Right forelimb (tissue), 1 donor: ENCODE measurements around the gene TM4SF4.
"Not testable (repeated sequence)": the region's sequence is repeated elsewhere in the genome, so short reads cannot be mapped to it uniquely, and the experiment has no call there.

Experiments used
- DNase-seq: peaks from one replicate; pipeline ENCODE4 v3.0.0-alpha.2; 2018

The TM4SF4 gene, protein sequence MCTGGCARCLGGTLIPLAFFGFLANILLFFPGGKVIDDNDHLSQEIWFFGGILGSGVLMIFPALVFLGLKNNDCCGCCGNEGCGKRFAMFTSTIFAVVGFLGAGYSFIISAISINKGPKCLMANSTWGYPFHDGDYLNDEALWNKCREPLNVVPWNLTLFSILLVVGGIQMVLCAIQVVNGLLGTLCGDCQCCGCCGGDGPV

DNA sequence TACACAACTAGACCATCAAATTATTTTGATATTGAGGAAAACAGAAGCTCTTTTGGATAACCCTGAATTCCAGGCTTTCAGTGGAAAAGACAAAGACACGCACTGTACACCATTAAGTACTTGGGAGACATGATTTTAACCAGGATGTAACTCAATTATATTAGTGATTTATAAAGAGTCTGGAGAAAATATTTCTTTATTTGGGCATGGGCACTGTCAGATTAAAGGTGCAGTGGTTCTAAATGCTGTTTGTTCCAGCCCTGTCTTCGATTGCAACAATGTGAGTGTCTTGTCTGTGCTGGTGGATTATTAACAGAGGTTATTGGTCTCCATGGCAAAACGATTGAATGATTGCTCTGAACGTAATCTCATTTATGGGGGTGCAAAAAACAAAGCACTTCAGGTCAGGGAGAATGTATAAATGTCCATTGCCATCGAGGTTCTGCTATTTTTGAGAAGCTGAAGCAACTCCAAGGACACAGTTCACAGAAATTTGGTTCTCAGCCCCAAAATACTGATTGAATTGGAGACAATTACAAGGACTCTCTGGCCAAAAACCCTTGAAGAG, at the start of gene TM4SF4:
Gene TM4SF4, plus strand, starts transcription at position 448 of the 568 bp plus-strand sequence. CDS start 181 bp downstream, outside the sequence.
- no peak for DNase-seq

DNA sequence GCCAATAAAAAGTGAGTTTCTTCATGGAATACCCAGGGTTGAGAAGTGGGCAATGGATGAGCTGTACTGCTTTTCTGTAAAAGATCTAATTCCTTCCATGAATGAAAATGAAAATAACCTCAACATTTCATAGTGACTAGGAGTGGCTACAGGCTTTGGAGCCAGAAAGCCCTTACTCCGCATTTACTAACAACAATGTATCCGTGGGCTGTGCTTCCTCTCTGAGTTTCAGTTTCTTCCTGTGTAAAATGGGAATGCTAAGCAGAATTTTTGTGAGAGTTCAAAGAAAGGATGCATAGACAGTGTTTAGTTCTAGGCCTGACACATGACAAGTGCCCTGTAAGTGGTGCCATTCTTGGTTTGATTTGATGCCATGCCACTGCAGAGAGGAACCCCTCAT, 49.6 kb upstream of the TM4SF4 start:
- DNase-seq = no peak

DNA sequence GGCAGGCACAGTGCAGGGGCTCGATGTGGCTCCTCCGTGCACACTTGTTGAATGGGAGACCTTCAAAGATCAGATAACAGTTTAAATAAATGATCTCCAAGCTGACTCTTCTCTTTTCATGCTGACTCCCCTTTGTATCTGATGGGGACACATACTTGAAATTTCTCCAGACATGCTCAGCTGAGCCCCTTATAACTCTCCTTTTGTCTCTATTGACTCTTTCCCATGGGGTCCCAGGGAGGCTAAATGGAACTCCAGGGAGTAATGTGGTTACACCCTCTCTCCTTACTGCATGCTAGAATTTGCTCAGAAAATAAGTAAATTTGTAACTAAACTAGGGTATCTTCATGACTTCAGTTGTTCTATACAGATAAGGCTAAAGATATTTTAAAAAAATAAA, 48.2 kb upstream of the TM4SF4 start:
- no peak for DNase-seq

DNA sequence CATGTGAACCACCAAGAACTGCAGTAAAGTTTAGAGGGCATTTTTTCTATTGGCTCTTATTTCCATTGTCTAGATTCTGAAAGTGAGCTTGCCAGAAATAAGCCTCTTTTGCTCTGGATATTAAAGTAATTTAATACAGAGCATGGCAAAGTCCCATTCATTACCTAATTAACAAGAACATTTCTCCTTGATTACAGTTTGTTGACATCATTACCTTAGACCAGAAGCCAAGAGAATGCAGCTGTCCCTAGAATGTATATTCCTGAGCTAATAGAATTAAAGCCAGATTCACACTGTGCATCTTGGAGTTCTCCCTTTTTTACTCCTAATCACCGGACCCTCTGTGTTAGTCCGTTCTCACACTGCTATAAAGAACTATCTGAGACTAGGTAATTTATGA, 46.4 kb upstream of the TM4SF4 start:
- DNase-seq = no peak

DNA sequence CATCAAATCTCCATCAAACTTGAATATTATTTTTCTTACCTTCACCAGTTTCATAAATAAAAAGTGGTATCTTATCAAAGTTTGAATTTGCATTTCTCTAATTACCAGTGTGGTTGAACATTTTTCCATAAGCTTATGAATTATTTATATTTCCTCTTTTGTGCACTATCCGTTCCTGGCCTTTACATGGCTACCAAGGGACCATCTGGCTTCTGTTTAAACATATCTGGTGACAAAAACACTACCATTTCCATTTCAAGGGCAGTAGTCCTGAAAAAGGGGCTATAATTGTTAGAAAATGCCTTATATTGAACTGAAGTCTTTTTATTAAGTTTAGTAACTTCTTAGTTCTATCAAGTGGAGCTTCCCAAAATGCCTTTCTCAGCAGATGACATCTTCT, 44.3 kb upstream of the TM4SF4 start:
- no peak for DNase-seq

DNA sequence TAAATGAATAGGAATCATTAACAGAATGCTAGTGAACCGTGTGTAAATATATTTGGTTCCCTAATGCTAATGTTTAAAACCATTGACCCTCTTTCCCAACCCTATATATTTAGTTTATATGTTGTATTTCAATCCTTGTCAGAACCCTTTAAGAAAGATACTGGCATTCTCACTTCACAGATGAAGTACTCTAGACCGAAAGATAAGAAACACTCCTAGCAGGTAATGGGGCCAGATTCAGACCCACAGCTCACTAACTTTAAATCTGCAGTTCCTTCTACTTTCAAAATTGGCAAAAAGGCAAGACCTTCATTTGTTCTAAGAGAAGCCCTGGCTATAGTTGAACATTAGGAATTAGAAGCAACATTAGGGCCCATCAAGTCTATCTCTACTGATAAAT, 42.3 kb upstream of the TM4SF4 start:
- DNase-seq = no peak

DNA sequence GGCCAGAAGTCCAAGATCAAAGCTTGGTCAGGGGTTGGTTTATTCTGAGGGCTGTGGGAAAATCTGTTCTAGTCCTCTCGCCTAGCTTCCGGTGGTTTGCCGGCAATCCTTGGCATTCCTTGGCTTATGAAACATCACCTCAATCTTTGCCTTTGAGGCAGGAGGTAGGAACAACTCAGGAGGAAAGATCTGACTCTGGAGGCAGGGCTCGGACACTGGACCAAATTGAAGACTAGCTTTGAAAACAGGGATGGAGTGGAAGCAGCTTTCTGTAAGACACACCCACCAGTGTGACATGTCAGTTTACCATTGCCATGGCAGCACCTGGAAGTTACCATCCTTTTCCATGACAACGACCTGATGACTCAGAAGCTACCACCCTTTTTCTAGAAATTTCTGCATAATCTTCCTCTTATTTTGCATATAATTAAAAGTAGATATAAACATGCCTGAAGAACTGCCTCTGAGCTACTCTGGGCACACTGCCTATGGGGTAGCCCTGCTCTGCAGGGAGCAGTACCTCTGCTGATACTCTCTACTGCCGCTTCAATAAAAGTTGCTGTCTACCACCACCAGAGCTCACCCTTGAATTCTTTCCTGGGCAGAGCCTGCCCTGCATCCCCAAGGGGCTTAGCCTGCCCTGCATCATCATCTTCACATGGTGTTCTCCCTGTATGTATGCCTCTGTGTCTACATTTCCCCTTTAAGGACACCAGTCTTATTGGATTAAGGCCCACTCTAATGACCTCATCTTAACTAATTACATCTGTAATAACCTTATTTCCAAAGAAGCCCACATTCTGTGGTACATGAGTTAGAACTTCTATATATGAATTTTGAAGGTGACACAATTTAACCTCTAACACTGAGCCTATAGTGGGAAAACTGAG, 38.3 kb upstream of the TM4SF4 start:
- no peak for DNase-seq

DNA sequence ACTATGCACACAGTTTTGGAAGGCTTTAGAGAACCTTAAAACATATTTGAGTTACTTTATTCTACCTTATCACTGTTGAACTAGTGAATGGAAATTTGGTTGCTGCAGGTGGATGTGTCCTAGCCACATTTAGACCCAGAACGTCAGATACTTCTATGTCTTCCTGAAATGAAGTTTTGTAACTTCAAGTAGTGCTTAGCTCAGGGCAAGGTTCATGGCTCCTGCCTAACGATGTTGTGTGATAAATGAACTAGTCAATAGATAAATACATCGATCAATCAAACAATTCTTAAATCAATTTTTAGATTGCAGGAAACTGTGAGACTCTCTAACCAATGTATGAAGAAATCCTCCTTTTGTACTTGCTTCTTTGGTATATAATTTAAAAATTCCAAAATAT, 37.2 kb upstream of the TM4SF4 start:
- DNase-seq = no peak

DNA sequence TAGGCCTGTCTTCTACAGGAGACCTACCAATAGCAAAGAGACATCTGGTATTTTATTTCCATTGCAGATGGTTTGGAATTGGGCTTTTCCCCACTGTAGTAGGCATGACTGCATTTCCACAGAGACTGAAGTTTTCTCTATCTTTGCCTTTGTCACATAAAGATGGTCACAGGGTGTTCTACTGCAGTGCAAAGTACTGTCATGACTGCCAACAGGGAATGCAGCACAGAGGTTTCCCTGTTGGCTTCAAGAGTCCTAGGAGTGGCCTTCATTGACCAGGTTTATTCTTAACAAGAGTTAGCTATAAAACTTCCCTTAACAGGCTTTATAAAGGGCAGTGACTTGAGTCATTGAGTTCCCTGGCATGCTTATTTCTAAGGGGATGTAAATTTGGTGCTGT, 36.8 kb upstream of the TM4SF4 start:
- no peak for DNase-seq

DNA sequence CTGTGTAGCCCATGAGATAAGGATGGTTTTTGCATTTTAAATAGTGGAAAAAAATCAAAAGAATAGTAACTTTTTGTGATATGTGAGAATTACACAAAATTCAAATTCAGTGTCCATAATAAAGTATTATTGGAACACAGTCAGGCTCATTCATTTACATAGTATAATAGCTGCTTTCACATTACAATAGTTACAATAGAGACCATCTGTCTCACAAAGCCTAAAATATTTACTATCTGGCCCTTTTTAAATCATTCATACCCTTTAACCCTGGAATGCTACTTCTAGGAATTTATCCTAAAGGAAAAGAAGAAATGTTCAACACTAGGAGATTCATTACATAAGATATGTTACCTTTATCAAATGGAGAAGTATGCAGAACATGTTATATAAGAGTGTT, 35.5 kb upstream of the TM4SF4 start:
- no peak for DNase-seq

DNA sequence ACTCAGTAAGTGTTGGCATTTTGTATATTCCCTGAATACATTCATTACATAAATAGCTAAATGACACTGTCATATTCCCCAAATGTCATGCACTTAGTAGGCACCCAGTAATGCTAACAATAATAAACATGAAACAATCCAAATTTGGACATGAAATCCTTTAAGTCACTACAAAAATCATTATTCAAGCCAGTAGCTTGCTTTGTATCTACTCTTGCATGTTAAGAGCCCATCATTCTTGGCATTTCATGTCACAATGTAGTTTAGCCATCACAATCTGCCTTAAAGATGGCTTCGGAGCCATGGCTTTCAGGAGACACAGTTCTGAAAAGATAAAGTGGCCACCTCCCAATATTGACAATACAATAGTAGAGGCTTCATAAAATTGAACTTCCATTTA, 32.9 kb upstream of the TM4SF4 start:
- DNase-seq = no peak

DNA sequence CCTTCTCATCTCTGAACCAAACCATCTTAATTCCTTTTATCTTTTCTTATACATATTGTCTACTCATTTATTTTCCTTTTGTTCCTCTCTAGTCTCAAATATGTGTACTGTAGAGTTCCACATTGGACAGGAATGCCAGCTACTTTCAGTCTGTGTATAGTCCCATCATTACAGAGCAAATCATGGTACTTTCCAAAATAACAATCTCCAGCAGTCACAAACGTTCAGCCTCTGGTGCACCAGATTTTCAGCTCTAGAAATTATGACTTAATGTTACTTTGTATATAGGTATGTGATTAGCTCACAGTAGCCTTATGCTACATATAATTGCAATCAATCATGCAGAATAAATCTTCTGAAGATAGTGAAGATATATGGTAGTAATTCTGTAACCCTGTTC, 32.5 kb upstream of the TM4SF4 start:
- DNase-seq = no peak

DNA sequence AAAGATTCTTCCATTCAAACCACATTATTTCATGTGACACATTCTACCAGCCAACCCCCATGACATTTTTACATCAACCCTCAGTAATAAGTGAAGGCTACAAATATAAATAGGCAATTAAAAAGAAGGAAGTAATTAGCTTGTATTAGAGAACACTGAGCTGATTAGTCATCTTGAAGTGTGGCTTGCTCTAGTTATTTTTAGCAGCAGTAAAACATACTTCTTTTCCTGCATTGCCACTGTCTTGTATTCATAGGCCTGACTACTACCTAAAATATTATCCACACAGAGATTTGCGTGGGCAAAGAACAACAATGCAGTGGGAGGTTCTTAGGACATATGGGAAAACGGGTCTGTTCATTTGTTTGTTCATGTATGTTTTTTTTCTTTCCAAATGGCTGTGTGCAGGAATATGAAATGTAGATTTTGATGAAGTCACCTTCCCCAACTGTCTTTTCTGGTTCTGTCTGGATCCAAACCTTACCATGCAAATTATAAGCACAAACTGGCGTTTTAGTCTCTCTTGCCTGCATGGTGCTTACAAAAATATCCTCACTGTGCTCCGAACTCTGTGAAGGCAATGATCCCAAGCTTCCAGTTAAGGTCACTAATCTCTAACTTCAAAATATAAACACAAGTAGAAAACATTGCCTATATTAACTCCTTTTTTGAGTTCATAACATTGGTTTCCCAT, 31.5 kb upstream of the TM4SF4 start:
- no peak for DNase-seq

DNA sequence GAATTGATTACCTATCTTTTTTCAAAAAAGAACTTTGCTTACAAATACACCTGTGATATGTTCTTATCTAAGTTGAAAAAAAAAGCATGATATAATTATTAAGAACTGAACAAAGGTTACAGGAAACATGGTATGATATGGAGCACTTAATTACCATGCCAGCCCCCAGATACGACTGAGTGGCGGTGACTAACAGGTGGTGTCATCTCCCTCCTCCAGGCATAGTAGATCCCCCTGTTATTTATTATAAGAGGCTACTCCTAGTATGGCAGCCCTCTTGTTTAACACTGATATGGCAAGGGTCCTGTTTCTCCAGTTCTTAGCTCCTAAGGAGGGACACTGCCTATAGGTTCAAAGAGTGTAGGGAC, 31.0 kb upstream of the TM4SF4 start:
- no peak for DNase-seq

DNA sequence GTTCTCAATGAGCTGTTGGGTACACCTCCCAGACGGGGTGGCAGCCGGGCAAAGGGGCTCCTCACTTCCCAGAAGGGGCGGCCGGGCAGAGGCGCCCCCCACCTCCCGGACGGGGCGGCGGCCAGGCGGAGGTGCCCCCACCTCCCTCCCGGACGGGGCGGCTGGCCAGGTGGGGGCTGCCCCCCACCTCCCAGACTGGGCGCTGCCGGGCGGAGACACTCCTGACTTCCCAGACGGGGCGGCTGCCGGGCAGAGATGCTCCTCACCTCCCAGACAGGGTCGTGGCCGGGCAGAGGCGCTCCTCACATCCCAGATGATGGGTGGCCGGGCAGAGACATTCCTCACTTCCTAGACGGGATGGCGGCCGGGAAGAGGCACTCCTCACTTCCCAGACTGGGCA, 29.6 kb upstream of the TM4SF4 start:
- not testable (repeated sequence) for DNase-seq

DNA sequence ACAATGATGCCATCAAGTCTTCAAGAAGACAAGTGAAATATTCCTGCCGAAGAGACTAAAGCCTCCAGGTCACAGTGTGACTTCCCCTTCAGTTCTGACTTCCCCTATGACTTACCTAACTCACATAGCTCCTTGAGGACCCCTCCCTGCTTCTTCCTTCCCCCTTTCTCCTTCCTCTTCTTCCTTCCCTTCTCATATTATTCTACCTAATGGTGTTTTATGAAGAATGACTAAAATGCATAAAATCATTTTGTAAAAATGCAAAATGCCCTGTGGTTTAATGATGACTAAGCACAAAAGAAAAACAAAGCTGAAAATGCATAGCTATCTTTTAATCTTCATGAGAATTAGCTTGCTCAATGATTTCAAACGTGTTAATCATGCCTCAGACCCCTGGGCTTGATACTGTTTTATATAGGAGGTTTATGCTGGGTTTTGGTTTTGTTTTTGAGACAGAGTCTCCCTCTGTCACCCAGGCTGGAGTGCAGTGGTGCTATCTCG, 26.1 kb upstream of the TM4SF4 start:
- DNase-seq = no peak

DNA sequence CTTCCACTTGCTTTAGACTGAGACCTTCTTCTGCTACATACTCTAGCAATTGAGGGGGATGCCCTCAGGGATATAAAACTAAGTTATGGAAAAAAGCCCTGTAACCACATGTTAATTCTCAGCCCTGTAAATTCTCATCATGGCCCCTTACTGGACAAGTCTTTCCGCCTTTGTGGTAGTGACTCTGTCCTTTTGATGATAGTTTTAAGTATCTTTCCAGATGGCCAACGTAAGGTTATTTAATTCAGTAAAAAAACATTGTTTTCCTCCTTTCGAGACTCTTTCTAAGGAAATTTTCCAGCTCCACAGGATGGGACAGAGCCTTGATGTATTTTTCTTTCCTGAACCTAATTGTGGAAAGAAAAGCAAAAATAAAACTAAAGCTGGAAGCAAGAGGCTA, 25.3 kb upstream of the TM4SF4 start:
- no peak for DNase-seq

DNA sequence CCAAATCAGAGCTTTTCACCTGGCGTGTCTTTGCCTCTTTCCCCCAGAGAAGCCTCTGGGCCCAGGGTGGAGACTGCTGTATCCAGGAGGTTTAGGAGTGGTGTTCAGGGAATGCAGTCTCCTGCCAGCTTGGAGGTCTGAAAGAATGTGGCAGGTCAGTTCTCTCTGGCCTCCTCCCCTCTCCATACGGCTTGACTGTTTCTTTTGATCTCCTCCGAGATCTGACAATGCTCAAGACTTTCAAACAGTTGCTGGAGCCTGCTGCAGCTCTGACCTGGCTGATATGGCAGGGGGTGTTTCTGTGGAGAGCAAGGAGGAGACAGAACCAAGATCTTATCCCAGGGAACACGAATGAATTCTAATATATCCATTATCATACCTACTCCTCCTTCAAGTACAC, 24.7 kb upstream of the TM4SF4 start:
- DNase-seq = no peak

DNA sequence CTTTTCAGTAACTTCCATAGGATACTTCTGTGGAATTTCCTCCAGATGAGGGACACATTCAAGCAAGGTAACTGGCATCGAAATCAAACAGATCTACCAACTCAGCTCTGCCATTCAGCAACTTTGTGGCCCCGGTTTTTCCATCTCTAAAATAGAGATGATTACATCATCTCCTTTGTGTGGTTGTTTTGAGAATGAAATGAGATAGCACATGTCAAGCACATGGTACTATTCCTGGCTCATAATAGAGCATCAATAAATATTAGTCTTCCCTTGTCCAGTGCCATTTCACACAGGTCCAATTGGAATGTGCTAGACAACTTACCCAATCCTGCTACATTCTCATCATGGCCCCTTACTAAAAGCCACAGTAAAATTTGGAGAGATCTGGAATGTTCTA, 24.2 kb upstream of the TM4SF4 start:
- no peak for DNase-seq

DNA sequence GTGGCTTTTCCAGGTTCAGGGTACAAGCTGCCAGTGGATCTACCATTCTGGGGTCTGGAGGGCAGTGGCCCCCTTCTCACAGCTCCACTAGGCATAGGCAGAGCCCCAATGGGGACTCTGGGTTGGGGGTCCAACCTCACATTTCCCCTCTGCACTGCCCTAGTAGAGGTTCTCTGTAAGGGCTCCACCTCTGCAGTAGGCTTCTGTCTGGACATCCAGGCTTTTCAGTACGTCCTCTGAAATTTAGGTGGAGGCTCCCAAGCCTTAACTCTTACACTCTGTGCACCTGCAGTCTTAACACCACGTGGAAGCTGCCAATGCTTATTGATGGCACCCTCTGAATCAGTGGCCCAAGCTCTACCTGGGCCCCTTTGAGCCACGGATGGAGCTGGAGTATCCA, 22.5 kb upstream of the TM4SF4 start:
- no peak for DNase-seq

DNA sequence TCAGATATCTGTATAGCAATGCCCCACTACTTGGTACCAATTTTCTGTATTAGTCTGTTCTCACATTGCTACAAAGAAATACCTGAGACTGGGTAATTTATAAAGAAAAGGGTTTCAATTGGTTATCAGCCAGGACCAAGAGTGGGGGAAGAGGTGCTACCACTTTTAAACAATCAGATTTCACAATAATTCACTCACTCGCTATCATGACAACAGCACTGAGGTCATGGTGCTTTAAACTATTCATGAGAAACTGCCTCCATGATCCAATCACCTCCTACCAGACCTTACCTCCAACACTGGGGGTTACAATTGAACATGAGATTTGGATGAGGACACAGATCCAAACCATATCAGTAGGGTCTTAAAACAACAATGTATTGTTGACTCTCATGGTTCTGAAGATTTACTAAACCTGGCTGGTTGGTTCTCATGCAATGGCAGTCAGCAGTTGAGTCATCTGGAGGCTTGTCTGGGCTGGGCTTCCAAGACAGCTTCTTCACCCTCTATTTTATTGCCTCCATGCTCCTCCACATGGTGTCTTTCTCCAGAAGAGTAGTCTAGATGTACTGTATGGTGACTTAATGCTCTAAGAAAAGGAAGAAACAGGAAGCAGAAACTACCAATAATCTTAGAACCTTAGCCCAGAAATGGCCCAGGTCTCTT, 21.2 kb upstream of the TM4SF4 start:
- DNase-seq = no peak

DNA sequence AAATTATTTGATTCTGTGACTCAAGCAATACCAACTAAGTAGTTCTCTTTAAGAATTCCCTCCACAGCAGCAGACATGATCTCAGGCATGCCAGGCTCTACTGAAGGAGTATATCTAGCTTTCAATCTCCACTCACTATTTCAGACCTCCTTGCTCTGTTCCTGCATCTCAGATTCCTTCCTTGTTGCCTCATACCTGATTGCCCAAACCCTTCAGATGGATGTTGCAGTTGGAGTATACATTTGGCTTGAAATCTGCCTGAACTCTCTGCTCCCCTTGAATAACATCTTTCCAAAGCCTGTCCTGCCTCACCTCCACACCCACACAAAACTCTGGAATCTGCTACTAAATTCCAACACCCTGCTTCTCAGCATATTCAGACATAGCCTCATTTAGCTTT, 19.8 kb upstream of the TM4SF4 start:
- no peak for DNase-seq

DNA sequence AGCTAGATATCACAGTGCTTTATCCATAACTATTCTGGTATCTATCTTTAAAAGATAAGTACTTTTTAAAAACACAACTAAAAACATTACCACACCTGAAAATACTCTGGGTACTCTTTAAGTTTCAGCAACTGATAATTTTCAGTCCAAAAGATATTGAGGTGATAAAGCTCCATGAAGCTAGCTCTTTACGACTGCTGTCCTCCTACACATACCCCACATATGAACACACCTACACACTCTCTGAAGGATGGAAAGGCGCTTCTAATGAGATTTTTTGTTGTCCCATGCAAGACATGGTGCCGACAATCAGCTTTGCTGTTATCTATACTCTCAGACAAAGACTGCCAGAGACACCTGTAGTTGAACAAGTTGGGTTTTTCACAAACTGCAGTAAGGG, 19.1 kb upstream of the TM4SF4 start:
- no peak for DNase-seq
